Bronchial epithelial cell (primary cell): Measurements from ENCODE around the gene TMEM14B. TPM values are rescaled to one million over a fixed set of nuclear protein-coding genes. Genes with fewer than 3 reads are reported as not detected.
A peak's percentile ranks its signal among the peaks of the same experiment; 100 is the strongest.
"Not testable (repeated sequence)": the region's sequence is repeated elsewhere in the genome, so short reads cannot be mapped to it uniquely, and the experiment has no call there.

ENCODE experiments used
- DNase-seq: peaks from one replicate; pipeline ENCODE4 v3.0.0-alpha.2; 2010; ENCODE audit warnings: low read depth
- FAIRE-seq: peaks from 2 replicates; lab custom pipeline; 2011; peaks lifted over from hg19 to GRCh38; lab: Jason Lieb, UNC
- H3K27me3 ChIP-seq: 2 replicates; pipeline ENCODE4 v1.5.1; 2011; ENCODE audit warnings: low read length; ENCODE audit not compliant: control insufficient read depth, insufficient read depth
- H3K36me3 ChIP-seq: 2 replicates; pipeline ENCODE4 v1.5.1; 2011; ENCODE audit warnings: low read length; ENCODE audit not compliant: control insufficient read depth, insufficient read depth
- H3K4me3 ChIP-seq: 2 replicates; pipeline ENCODE4 v1.5.1; 2011; ENCODE audit warnings: mild to moderate bottlenecking, low read depth, low read length, control low read depth
- total RNA-seq: library from RNA; depleted of rRNA; stranded (reverse); fragments of >200 nt; gene quantifications from 2 replicates; pipeline ENCODE4 v1.2.1, GENCODE V29; 2014
- TF ChIP-seq, protein P1 (sequence below): IDR thresholded peaks from 2 replicates; pipeline ENCODE4 v1.5.1; 2011; ENCODE audit warnings: mild to moderate bottlenecking, moderate library complexity, low read length, control low read depth, inconsistent platforms; ENCODE audit not compliant: insufficient read depth, severe bottlenecking

TMEM14B gene
- total RNA-seq: 55.8 and 86.2 TPM in 2 replicates

DNA sequence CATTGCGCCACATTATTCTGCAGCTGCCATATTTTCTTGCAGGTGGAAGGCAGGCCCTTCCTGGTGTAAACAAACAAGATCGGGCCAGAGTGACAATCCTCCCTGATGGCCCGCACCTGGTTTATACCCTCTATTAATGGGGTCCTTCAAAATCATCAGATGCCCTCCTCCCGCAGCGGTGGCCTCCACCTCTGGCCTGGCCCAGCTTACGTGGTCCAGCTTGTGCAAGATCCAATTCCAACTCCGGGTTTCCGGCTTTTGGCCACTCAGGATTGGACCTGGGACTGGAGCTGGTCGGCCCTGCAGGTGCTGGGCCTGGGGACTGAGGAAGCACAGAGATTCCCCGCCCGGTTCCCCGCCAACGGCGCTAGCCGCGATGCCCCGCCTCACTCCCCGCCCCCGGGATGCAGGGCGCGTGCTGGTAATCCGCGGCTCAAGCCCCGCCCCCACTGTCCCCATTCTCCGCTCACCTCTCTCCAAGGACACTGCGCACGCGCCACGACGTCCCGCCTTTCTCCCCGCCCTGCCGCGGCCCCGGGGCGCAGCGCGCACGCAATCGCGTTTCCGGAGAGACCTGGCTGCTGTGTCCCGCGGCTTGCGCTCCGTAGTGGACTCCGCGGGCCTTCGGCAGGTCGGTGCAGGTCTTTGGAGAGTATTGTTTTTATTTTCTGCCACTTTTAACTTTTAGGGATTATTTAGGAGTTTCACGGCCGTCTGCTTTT lies at the start of gene TMEM14B:
TMEM14B (plus strand) TSS at position 555 of the 722 bp plus-strand sequence. CDS start 1,441 bp downstream, outside the sequence.
- peak; percentile 89 for DNase-seq
- FAIRE-seq: no peak
- H3K27me3 ChIP-seq: no peaks in the 10 kb centered on the region
- TF ChIP-seq, protein P1, sequence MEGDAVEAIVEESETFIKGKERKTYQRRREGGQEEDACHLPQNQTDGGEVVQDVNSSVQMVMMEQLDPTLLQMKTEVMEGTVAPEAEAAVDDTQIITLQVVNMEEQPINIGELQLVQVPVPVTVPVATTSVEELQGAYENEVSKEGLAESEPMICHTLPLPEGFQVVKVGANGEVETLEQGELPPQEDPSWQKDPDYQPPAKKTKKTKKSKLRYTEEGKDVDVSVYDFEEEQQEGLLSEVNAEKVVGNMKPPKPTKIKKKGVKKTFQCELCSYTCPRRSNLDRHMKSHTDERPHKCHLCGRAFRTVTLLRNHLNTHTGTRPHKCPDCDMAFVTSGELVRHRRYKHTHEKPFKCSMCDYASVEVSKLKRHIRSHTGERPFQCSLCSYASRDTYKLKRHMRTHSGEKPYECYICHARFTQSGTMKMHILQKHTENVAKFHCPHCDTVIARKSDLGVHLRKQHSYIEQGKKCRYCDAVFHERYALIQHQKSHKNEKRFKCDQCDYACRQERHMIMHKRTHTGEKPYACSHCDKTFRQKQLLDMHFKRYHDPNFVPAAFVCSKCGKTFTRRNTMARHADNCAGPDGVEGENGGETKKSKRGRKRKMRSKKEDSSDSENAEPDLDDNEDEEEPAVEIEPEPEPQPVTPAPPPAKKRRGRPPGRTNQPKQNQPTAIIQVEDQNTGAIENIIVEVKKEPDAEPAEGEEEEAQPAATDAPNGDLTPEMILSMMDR: no peak
- H3K4me3 ChIP-seq: peak within 1 kb of the TSS; percentile 70
- H3K36me3 ChIP-seq: peaks cover 8% of the 10 kb centered on the region

DNA sequence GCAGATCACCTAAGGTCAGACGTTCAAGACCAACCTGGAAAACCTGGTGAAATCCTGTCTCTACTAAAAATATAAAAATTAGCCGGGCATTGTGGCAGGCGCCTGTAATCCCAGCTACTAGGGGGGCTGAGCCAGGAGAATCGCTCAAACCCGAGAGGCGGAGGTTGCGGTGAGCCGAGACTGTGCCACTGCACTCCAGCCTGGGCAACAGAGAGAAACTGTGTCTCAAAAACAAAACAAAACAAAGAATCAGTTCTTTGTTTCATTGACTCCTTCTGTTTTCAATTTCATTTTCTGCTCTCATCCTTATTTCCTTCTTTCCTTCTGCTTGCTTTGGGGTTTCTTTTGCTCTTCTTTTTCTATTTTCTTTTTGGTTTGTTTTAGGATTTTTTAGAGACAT lies 33.6 kb upstream of the TMEM14B start:
- no peak for FAIRE-seq
- DNase-seq: no peak
- TF ChIP-seq, protein P1: no peak

DNA sequence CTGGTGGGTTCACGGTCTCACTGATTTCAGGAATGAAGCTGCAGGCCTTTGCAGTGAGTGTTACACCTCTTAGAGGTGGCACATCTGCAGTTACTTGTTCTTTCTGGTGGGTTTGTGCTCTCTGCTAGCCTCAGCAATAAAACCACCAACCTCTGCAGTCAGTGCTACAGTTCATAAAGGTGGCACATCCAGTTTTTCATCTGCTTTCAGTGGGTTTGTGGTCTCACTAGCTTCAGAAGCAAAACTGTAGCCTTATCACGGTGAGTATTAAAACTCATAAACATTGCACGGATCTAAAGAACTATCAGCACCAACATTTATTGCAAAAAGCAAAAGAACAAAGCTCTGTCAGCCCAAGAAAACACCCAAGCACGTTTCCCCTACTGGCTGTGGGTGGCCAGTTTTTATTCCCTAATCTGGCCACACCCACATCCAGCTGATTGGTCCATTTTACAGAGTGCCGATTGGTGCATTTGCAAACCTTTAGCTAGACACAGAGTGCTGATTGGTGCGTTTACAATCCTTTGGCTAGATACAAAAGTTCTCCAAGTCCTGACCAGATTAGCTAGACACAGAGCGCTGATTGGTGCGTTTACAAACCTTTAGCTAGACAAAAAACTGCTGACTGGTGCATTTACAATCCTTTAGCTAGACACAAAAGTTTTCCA lies 28.2 kb upstream of the TMEM14B start:
- H3K4me3 ChIP-seq: peak overlapping the region; percentile 35
- no peak for FAIRE-seq
- TF ChIP-seq, protein P1: no peak
- DNase-seq: no peak
- H3K27me3 ChIP-seq: no peaks in the 10 kb centered on the region
- H3K36me3 ChIP-seq: no peaks in the 10 kb centered on the region

More for the DNA sequence above, 33.6 kb upstream of the TMEM14B start:
- Histone ChIP-seq H3K27me3 (no peaks in the 10 kb centered on the region), H3K4me3 (no peak overlapping the region), H3K36me3 (no peaks in the 10 kb centered on the region)

DNA sequence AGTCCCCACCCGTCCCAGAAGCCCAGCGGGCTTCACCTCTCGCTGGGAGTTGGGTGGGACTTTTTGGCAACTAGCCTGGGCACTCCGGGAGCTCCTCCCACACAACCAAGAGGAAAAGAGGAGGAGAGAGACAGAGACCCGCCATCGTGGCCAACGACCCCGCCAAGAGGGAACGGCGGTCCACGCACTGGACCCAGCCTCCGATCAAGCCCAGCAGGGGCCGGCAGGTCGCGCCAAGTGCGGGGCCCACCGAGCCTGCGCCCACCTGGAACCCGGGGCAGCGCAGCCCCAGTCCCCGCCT lies 27.7 kb upstream of the TMEM14B start:
- H3K36me3 ChIP-seq: peaks cover 3% of the 10 kb centered on the region
- no peaks in the 10 kb centered on the region for H3K27me3 ChIP-seq
- FAIRE-seq (no peak), DNase-seq (no peak)
- TF ChIP-seq, protein P1: no peak
- H3K4me3 ChIP-seq: peak overlapping the region; percentile 35

DNA sequence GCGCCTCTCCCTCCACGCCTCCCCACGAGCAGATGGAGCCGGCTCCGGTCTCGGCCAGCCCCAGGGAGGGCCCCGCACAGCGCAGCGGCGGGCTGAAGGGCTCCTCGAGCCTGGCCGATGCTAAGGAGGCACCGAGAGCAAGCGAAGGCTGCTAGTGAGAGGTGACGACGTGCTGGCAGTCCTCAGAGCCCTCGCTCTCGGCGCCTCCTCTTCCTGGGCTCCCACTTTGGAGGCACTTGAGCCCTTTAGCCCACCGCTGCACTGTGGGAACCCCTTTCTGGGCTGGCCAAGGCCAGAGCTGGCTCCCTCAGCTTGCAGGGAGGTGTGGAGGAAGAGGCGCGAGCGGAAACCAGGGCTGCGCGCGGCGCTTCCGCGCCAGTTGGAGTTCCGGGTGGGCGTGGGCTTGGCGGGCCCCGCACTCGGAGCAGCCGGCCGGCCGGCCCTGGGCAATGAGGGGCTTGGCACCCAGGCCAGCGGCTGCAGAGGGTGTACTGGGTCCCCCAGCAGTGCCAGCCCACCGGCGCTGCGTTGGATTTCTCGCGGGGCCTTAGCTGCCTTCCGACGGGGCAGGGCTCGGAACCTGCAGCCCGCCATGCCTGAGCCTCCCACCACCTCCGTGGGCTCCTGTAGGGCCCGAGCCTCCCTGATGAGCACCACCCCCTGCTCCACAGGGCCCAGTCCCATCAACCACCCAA lies 27.2 kb upstream of the TMEM14B start:
- FAIRE-seq (no peak), DNase-seq (no peak)
- peak overlapping the region; percentile 35 for H3K4me3 ChIP-seq
- H3K36me3 ChIP-seq: peaks cover 7% of the 10 kb centered on the region
- TF ChIP-seq, protein P1: no peak
- no peaks in the 10 kb centered on the region for H3K27me3 ChIP-seq

DNA sequence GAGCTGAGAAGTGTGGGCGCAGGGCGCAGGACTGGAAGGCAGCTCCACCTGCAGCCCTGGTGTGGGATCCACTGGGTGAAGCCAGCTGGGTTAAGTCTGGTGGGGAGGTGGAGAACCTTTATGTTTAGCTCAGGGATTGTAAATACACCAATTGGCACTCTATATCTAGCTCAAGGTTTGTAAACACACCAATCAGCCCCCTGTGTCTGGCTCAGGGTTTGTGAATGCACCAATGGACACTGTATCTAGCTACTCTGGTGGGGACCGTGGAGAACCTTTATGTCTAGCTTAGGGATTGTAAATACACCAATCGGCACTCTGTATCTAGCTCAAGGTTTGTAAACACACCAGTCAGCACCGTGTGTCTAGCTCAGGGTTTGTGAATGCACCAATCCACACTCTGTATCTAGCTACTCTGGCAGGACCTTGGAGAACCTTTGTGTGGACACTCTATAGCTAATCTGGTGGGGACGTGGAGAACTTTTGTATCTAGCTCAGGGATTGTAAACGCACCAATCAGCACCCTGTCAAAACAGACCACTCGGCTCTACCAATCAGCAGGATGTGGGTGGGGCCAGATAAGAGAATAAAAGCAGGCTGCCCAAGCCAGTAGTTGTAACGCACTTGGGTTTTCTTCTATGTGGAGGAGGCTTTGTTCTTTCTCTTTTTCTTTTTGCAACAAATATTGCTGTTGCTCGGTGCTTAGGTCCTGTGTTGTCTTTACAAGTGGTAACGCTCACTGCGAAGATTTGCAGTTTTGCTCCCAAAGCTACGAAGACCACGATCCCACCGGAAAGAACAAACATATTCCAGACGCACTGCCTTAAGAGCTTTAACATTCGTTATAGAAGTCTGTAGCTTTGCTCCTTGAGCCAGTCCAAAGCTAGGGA lies 26.4 kb upstream of the TMEM14B start:
- H3K27me3 ChIP-seq, DNase-seq, FAIRE-seq: not testable (repeated sequence)
- Histone ChIP-seq H3K36me3 (peaks cover 11% of the 10 kb centered on the region), H3K4me3 (peak overlapping the region; percentile 35)
